SJSA1 (cell line): ENCODE data around the gene FGF22. TPM values are rescaled to one million over a fixed set of nuclear protein-coding genes. Genes with fewer than 3 reads are reported as not detected.
A peak's percentile ranks its signal among the peaks of the same experiment; 100 is the strongest.

ENCODE experiments used
- DNase-seq, 2 experiments: peaks; one replicate each; pipeline ENCODE4 v3.0.0-alpha.2; 2015 to 2020; ENCODE audit warnings: low spot score in 2 of 2, low read depth in 1 of 2
- H3K27ac ChIP-seq: fragments of 250-450 bp; sonication (Bioruptor Pico); 2 replicates; pipeline ENCODE4 v1.5.1; 2020; ENCODE audit warnings: mild to moderate bottlenecking, moderate library complexity
- H3K27me3 ChIP-seq: fragments of 250-450 bp; sonication (Bioruptor Pico); replicated peaks from 2 replicates; pipeline ENCODE4 v1.5.1; 2020; ENCODE audit warnings: mild to moderate bottlenecking, moderate library complexity
- H3K36me3 ChIP-seq: fragments of 250-450 bp; sonication (Bioruptor Pico); 2 replicates; pipeline ENCODE4 v1.5.1; 2020; ENCODE audit warnings: mild to moderate bottlenecking
- H3K4me1 ChIP-seq: fragments of 250-450 bp; sonication (Bioruptor Pico); replicated peaks from 2 replicates; pipeline ENCODE4 v1.6.1; 2021; ENCODE audit warnings: mild to moderate bottlenecking
- H3K4me3 ChIP-seq: fragments of 250-450 bp; sonication (Bioruptor Pico); 2 replicates; pipeline ENCODE4 v1.5.1; 2020; ENCODE audit warnings: mild to moderate bottlenecking
- H3K9me3 ChIP-seq: fragments of 250-450 bp; sonication (Bioruptor Pico); replicated peaks from 2 replicates; pipeline ENCODE4 v1.5.1; 2020; ENCODE audit warnings: mild to moderate bottlenecking
- total RNA-seq: library from RNA; depleted of rRNA; stranded (reverse); fragments of >200 nt; shearing (Covaris generic); gene quantifications from 2 replicates; pipeline ENCODE4 v1.2.3, GENCODE V29; 2014

Gene FGF22
- total RNA-seq, 1 experiment from 2014 or later: 0.13 TPM

- Histone ChIP-seq H3K9me3 (no peaks in the 10 kb centered on the region), H3K27me3 (no peaks in the 10 kb centered on the region; the same call in 1 of the 2 replicates), H3K36me3 (peaks cover 18% of the 10 kb centered on the region), H3K4me3 (no peak overlapping the region), H3K27ac (no peak overlapping the region), H3K4me1 (peaks cover 39% of the 10 kb centered on the region)
- DNase-seq: no peak
Measured at GRCh38 chr19:634975-635652, 4.6 kb upstream of the FGF22 start.

- Histone ChIP-seq H3K27ac (no peak overlapping the region), H3K36me3 (no peaks in the 10 kb centered on the region), H3K9me3 (no peaks in the 10 kb centered on the region), H3K4me1 (peaks cover 19% of the 10 kb centered on the region), H3K4me3 (peak overlapping the region; percentile 43), H3K27me3 (no peaks in the 10 kb centered on the region; the same call in 1 of the 2 replicates)
- no peak for DNase-seq
Measured at GRCh38 chr19:638906-639252, 800 bp upstream of the FGF22 start.

- H3K27me3 ChIP-seq: no peaks in the 10 kb centered on the region; the same call in 1 of the 2 replicates
- no peaks in the 10 kb centered on the region for H3K9me3 ChIP-seq
- DNase-seq: no peak
- peaks cover 9% of the 10 kb centered on the region for H3K36me3 ChIP-seq
- peaks cover 14% of the 10 kb centered on the region for H3K4me1 ChIP-seq
- H3K27ac ChIP-seq: no peak overlapping the region
- peak overlapping the region; percentile 43 for H3K4me3 ChIP-seq
Measured at GRCh38 chr19:640161-640558, 481 bp downstream of the FGF22 start.

- Histone ChIP-seq H3K9me3 (no peaks in the 10 kb centered on the region), H3K4me1 (peaks cover 14% of the 10 kb centered on the region), H3K27me3 (no peaks in the 10 kb centered on the region; the same call in 1 of the 2 replicates), H3K4me3 (no peak overlapping the region), H3K36me3 (peaks cover 13% of the 10 kb centered on the region), H3K27ac (no peak overlapping the region)
- no peak for DNase-seq
Measured at GRCh38 chr19:640606-641189, 1.0 kb downstream of the FGF22 start.

- Histone ChIP-seq H3K36me3 (peaks cover 23% of the 10 kb centered on the region), H3K27me3 (no peaks in the 10 kb centered on the region; the same call in 1 of the 2 replicates), H3K4me3 (no peak overlapping the region), H3K9me3 (no peaks in the 10 kb centered on the region), H3K27ac (no peak overlapping the region), H3K4me1 (peaks cover 14% of the 10 kb centered on the region)
- no peak for DNase-seq
Measured at GRCh38 chr19:641702-642101, 2.0 kb downstream of the FGF22 start.

- no peak overlapping the region for H3K27ac ChIP-seq
Measured at GRCh38 chr19:642767-643727, 3.4 kb downstream of the FGF22 start.

GRCh38 chr19:643736-644135, 4.1 kb downstream of the FGF22 start:
- Histone ChIP-seq H3K4me1 (peaks cover 14% of the 10 kb centered on the region), H3K4me3 (no peak overlapping the region), H3K9me3 (no peaks in the 10 kb centered on the region), H3K36me3 (peaks cover 41% of the 10 kb centered on the region), H3K27me3 (no peaks in the 10 kb centered on the region; the same call in 1 of the 2 replicates), H3K27ac (no peak overlapping the region)
- DNase-seq: no peak

More at GRCh38 chr19:642767-643727, 3.4 kb downstream of the FGF22 start:
- Histone ChIP-seq H3K4me3 (no peak overlapping the region), H3K9me3 (no peaks in the 10 kb centered on the region), H3K27me3 (no peaks in the 10 kb centered on the region; the same call in 1 of the 2 replicates), H3K4me1 (peaks cover 14% of the 10 kb centered on the region), H3K36me3 (peaks cover 37% of the 10 kb centered on the region)
- DNase-seq: no peak

GRCh38 chr19:644363-644762, 4.7 kb downstream of the FGF22 start:
- DNase-seq: no peak
- no peaks in the 10 kb centered on the region for H3K9me3 ChIP-seq
- H3K4me3 ChIP-seq: no peak overlapping the region
- peaks cover 48% of the 10 kb centered on the region for H3K36me3 ChIP-seq
- H3K4me1 ChIP-seq: peaks cover 7% of the 10 kb centered on the region
- no peak overlapping the region for H3K27ac ChIP-seq
- H3K27me3 ChIP-seq: no peaks in the 10 kb centered on the region; the same call in 1 of the 2 replicates

- no peaks in the 10 kb centered on the region for H3K9me3 ChIP-seq
- H3K27me3 ChIP-seq: no peaks in the 10 kb centered on the region
- H3K4me1 ChIP-seq: peaks cover 5% of the 10 kb centered on the region
- peaks cover 50% of the 10 kb centered on the region for H3K36me3 ChIP-seq
- DNase-seq: no peak
- no peak overlapping the region for H3K27ac ChIP-seq
- no peak overlapping the region for H3K4me3 ChIP-seq
Measured at GRCh38 chr19:644789-645188, 5.1 kb downstream of the FGF22 start.

GRCh38 chr19:645912-646778, 6.5 kb downstream of the FGF22 start:
- no peaks in the 10 kb centered on the region for H3K27me3 ChIP-seq
- H3K36me3 ChIP-seq: peaks cover 57% of the 10 kb centered on the region
- H3K4me3 ChIP-seq: no peak overlapping the region
- no peak for DNase-seq
- no peaks in the 10 kb centered on the region for H3K4me1 ChIP-seq
- H3K27ac ChIP-seq: no peak overlapping the region
- no peaks in the 10 kb centered on the region for H3K9me3 ChIP-seq

- Histone ChIP-seq H3K36me3 (peaks cover 66% of the 10 kb centered on the region), H3K9me3 (no peaks in the 10 kb centered on the region), H3K27ac (no peak overlapping the region), H3K4me3 (no peak overlapping the region), H3K27me3 (no peaks in the 10 kb centered on the region), H3K4me1 (no peaks in the 10 kb centered on the region)
- DNase-seq: no peak
Measured at GRCh38 chr19:646779-647565, 7.3 kb downstream of the FGF22 start.

GRCh38 chr19:647566-648284, 8.0 kb downstream of the FGF22 start:
- H3K4me3 ChIP-seq: no peak overlapping the region
- DNase-seq: no peak
- H3K9me3 ChIP-seq: no peaks in the 10 kb centered on the region
- no peaks in the 10 kb centered on the region for H3K4me1 ChIP-seq
- peaks cover 73% of the 10 kb centered on the region for H3K36me3 ChIP-seq
- no peak overlapping the region for H3K27ac ChIP-seq
- no peaks in the 10 kb centered on the region for H3K27me3 ChIP-seq
